Measurements from ENCODE around the gene ZP3.
"Not testable (repeated sequence)": the region's sequence is repeated elsewhere in the genome, so short reads cannot be mapped to it uniquely, and the experiment has no call there.

DNA sequence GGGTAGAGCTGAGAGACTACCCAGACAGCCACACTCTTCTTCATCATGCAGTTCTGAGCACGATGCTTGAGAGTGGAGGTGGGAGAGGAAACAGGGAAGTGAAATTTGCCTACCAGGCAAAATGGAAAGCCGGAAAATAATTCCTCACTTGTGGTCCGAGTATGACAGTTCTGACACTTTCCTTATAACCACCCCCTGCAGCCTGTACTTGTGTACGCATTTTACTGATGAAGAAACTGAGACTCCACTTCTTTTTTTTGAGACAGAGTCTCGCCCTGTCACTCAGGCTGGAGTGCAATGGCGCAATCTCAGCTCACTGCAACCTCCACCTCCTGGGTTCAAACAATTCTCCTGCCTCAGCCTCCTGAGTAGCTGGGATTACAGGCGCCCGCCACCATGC, 21.7 kb upstream of the ZP3 start:
- TF ChIP-seq EZH2 (IDR thresholded peaks at IDR 0.05; ENCODE audit: insufficient read depth, poor library complexity, severe bottlenecking); EZH2phosphoT487 (IDR thresholded peaks at IDR 0.05; ENCODE audit: insufficient read depth, low read depth): not testable (repeated sequence)
